SU-DHL-6 (cell line): ENCODE results near the gene UBE4B.

Experiments
- CTCF ChIP-seq: fragments of 200-600 bp; sonication (generic); IDR thresholded peaks from one replicate; pipeline ENCODE4 v1.5.1; 2017; ENCODE audit warnings: antibody characterized with exemption, mild to moderate bottlenecking, low read length, moderate library complexity; ENCODE audit not compliant: insufficient read depth, poor library complexity, severe bottlenecking
- EZH2phosphoT487 ChIP-seq: fragments of 200-600 bp; sonication (generic), shearing (Covaris generic); conservative IDR thresholded peaks from 2 replicates; pipeline ENCODE4 v1.6.1; 2018; ENCODE audit warnings: mild to moderate bottlenecking, antibody characterized with exemption, low read length, moderate library complexity, mixed read lengths

GRCh38 chr1:10057343-10057742 lies 24.6 kb downstream of the UBE4B start:
- no peak for TF ChIP-seq EZH2phosphoT487
- no peak for TF ChIP-seq CTCF
